CD4-positive, alpha-beta T cell treated with Interleukin-6 at 100 ng/mL for 8 hours (primary cell): ENCODE data around the gene NTRK2.

ENCODE experiments used
- DNase-seq: peaks from one replicate; pipeline ENCODE4 v3.0.0-alpha.2; 2020; ENCODE audit warnings: mixed read lengths, low spot score

The NTRK2 gene

GRCh38 chr9:85021686-85022085, 352.2 kb downstream of the NTRK2 start:
- DNase-seq = no peak

DNA sequence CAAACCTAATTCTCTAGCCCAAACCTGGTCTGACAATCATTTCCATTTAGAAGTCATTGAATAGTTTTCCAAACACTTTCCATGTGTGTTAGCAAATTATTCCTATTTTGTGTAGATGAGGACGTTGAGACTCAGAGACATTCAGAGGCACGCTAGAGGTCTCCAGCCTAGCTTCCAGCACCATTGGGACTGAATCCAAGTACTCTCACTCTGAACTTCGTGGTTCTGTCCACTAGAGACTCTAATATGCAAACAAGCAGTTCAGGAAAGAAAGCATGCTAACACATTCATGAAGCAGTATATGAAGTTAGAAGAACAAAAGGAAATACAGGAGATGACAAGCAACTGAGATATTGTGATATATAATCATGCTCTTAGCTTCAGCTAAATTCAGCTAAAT, 354.8 kb downstream of the NTRK2 start:
- no peak for DNase-seq

DNA sequence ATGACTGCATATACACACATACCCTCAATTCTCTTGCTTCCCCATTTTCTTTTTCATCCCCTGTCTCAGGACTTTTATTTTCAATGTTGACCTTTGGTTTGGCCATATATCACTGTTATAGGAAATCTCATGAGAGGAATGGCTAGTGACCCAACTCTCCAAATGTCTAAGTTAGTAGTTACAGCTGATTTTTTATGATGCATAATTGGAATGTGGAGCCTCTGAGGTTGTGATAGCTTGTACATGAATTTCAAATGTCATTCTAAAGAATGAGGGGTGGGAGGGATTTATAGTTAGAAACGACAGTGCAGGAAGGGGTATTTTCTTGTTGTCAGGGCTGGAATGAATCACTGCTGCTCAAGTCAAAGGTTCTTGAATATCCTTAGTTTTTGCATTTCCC, 356.1 kb downstream of the NTRK2 start:
- DNase-seq = no peak

DNA sequence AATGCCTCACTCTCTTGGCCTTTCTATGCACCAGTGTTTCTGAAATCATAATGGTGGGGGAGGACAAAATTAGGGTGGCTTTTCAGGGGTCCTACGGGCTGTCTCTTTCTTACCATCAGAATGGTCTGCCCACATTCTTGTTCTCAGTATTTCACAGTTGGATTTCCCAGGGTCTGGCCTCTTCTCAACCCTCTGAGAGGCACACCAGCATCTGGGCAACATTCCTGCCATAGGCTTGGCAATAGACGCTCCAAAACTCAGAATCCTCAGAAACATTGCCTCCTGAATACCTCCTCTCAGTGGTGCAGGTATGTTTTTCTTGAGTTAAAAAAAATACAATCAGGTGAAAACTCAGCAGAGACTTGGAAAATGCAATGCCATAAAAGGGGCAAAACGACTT, 358.3 kb downstream of the NTRK2 start:
- DNase-seq = no peak

- DNase-seq = no peak
These were observed 360.8 kb downstream of the NTRK2 start for GRCh38 chr9:85030316-85030715.

DNA sequence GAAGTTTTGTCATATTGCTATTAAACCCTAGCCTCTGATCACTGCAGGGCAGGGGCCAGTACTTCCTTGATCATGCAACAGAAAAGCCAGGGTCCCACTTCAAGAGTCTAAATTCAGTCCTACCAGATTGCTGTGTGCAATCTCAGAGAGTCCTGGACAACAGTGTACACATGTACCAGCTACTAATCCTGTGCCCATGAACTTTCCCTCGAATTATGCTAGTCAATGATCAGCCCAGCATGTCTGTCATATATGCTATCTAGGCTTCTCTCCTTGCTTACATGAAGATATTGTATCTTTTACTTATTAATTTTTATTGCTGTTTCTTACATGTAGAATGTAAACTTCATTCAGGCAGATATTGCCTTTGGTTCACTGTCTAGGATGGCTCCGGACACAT, 367.0 kb downstream of the NTRK2 start:
- no peak for DNase-seq

- no peak for DNase-seq
These were observed 368.5 kb downstream of the NTRK2 start for GRCh38 chr9:85038061-85038460.

GRCh38 chr9:85038824-85039608, 369.5 kb downstream of the NTRK2 start:
- no peak for DNase-seq

- DNase-seq = no peak
These were observed 370.6 kb downstream of the NTRK2 start for GRCh38 chr9:85040146-85040545.

- DNase-seq = no peak
These were observed 371.4 kb downstream of the NTRK2 start for GRCh38 chr9:85040821-85041465.

GRCh38 chr9:85041466-85042137, 372.1 kb downstream of the NTRK2 start:
- no peak for DNase-seq

DNA sequence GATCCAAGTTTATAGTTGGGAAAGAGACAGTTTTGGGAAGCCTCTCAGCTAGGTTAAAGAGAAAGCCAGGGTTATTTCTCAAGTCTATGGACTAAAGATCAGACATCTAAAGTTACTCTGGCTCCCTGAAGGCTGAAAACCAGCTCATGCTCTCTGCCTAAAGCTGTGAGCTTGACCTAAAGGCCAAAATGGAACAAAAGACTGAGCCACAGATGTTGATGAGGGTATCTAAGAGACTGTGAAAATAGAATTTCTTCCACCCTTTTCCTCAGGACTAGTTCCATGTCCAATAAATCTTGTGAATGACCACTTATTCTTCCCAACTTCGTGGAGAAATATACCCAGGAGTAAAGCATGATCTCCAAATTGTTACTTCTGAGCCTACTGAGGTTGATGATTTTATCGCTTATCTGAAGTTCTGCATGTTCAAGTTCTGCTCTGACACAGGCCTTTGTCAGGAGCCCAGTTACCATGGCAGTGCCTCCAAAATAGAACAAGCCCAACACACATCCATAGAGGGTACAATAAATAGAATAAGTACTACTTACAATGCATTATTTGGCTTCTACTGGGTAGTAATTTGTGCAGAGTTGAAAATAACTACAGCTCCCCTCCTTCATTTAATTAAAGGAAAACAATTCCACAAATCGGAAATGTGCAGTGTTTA, 373.6 kb downstream of the NTRK2 start:
- no peak for DNase-seq

GRCh38 chr9:85045271-85045670, 375.7 kb downstream of the NTRK2 start:
- DNase-seq = no peak

GRCh38 chr9:85046475-85046874, 376.9 kb downstream of the NTRK2 start:
- DNase-seq = no peak

GRCh38 chr9:85053206-85053786, 383.8 kb downstream of the NTRK2 start:
- DNase-seq = no peak

DNA sequence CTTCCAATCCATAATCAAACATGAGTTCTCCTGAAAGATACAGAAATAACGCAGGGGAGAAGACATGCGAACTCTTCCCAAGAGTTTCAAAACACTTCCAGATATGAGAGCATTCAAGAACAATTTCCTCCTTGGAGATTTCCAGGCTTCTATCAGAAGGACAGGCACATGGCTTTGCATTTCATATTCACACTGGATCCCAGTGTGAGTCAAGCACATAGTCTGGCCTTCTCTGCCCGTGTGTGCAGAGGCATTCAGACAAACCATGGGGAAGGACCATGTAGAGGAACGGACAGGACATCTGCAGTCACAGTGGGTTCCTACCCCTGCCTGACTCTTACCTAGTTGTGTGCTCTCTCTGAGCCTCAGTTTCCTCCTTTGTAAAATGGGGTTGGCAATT, 384.5 kb downstream of the NTRK2 start:
- no peak for DNase-seq

DNA sequence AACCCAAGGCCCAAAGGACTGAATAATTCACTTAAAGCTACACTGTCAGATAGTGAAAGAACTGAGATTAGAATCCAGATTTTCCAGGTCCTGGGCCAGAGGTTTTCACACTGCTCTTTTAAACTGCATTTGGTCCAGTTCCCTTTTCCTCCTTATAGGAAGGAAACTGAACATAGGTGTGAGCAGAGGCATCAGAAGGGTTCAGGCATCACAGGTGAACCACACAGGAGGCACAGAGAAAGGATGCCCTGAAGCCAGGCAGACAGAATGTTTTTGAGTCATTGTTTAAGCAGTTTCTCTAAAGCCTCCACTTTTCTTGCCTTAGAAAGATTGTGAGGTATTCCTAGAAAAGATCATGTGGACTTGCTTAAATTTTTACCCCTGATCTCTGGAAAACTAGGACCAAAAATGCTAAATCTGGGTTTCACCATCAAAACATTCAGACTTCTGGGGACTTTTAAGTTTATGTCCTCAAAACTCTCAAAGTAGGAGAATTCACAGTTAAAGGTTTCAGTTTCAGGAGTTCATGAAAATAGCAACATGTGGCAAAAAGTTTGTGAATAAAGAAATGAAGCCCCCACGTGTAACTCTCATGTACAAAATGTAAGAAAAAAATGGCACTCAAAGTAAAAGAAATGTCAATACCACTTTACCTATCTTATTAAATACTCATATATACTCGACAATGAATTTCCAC, 386.1 kb downstream of the NTRK2 start:
- DNase-seq = no peak

- DNase-seq = no peak
These were observed 386.7 kb downstream of the NTRK2 start for GRCh38 chr9:85056203-85056572.

DNA sequence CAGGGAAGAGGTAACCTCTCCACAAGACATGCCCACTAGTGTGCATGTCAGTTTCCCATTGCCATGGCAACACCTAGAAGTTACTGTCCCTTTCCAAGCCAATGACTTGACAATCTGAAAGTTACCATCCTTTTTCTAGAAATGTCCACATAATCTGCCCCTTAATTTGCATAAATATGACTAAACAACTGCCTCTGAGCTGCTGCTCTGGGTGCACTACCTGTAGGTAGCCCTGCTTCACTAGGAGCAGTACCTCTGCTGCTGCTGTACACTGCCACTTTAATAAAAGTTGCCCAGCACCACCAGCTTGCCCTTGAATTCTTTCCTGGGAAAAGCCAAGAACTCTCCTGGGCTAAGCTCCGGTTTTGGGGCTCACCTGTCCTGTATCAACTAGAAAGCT, 392.4 kb downstream of the NTRK2 start:
- no peak for DNase-seq

- no peak for DNase-seq
These were observed 393.0 kb downstream of the NTRK2 start for GRCh38 chr9:85062385-85063022.

DNA sequence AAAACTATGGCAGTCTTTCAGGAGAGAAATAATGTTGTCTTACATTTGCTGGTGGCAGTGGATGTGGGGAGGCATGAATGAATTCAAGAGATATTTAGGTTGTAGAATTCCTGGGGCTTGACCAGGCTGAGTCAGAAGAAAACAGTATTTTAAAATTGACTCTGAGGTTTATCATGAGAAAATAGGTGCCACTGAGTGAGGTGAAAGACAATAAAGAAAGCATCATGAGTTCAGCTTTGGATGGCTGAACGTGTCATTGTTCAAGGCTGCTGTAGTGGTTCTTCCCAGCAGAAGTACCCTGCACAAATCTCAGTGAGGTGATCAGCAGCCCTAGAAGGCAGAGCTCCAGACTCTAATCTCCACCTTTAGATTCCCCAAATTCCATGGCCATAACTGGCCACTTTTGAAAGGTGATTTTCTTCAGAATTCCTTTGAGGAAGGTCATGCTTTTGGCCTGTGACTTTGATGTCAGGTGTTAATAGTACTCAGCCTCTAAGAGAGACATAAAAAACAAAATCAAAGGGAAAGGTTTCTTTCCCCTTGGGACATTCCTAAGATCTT, 395.4 kb downstream of the NTRK2 start:
- no peak for DNase-seq
